Esophagus muscularis mucosa (tissue), 4 donors: ENCODE data around the gene PHLDA3. TPM values are rescaled to one million over a fixed set of nuclear protein-coding genes. Genes with fewer than 3 reads are reported as not detected.

ENCODE experiments used
- DNase-seq: peaks from one replicate; pipeline ENCODE4 v3.0.0-alpha.2; 2017; ENCODE audit errors: extremely low spot score
- H3K27ac ChIP-seq, 4 donors: fragments of 200-600 bp; sonication (generic); replicated peaks in 1 of 4; 1 replicate in 3 of 4; 2 replicates in 1 of 4; pipeline ENCODE4 v1.5.1; 2016 to 2019; ENCODE audit warnings: mild to moderate bottlenecking in 1 of 4
- H3K27me3 ChIP-seq, 4 donors: fragments of 200-600 bp; sonication (generic); one replicate each; pipeline versions ENCODE4 v1.5.1 to v1.6.0; 2016 to 2019
- H3K36me3 ChIP-seq, 4 donors: fragments of 200-600 bp; sonication (generic); one replicate each; pipeline ENCODE4 v1.5.1; 2016 to 2019
- H3K4me1 ChIP-seq, 4 donors: fragments of 200-600 bp; sonication (generic); one replicate each; pipeline ENCODE4 v1.5.1; 2016 to 2019
- H3K4me3 ChIP-seq, 4 donors: fragments of 200-600 bp; sonication (generic); 1 replicate in 2 of 4; 2 replicates in 2 of 4; pipeline ENCODE4 v1.5.1; 2016 to 2019; ENCODE audit warnings: mild to moderate bottlenecking in 4 of 4, moderate library complexity in 1 of 4
- H3K9me3 ChIP-seq, 4 donors: fragments of 200-600 bp; sonication (generic); 1 replicate in 3 of 4; 2 replicates in 1 of 4; pipeline ENCODE4 v1.5.1; 2016 to 2019
- CTCF ChIP-seq, 3 experiments: fragments of 200-600 bp in 2 of 3; fragments of 450-650 bp in 1 of 3; sonication (generic) in 2 of 3; IDR thresholded peaks; one replicate each; pipeline ENCODE4 v1.5.1; 2017 to 2019; ENCODE audit warnings: antibody characterized with exemption in 3 of 3, mild to moderate bottlenecking in 2 of 3, moderate library complexity in 1 of 3
- EP300 ChIP-seq: sonication (generic); formaldehyde crosslinking; IDR thresholded peaks from one replicate; pipeline ENCODE4 v1.6.1; 2017; ENCODE audit warnings: antibody characterized with exemption
- POLR2A ChIP-seq: fragments of 450-650 bp; IDR thresholded peaks from one replicate; pipeline ENCODE4 v1.6.1; 2017; ENCODE audit warnings: antibody characterized with exemption, moderate library complexity, mild to moderate bottlenecking, low read depth
- POLR2AphosphoS5 ChIP-seq, 2 donors: sonication (generic); formaldehyde crosslinking; IDR thresholded peaks; one replicate each; pipeline ENCODE4 v1.6.1; 2017; ENCODE audit warnings: antibody characterized with exemption in 2 of 2
- WGBS: methylation state at CpG from one replicate; pipeline ENCODE4 v1.1.5; 2018; 5-methylcytosine and 5-hydroxymethylcytosine counted together
- intact Hi-C: fragments of 100-400 bp; cut with DNase I; formaldehyde crosslinking; loops from one replicate; pipeline ENCODE4 v1.15.1; 2023
- total RNA-seq, 4 donors: library from RNA; depleted of rRNA; stranded (reverse); fragments of >200 nt; gene quantifications; one replicate each; pipeline versions ENCODE4 v1.1.0 to v1.2.1, GENCODE V29; 2016

Gene PHLDA3
- total RNA-seq, 4 donors from 2014 or later = 63.5 to 158 (median 106) TPM

GRCh38 chr1:201515895-201516294 is 46.9 kb upstream of the PHLDA3 start:
- H3K9me3 ChIP-seq = no peaks in the 10 kb centered on the region
- H3K36me3 ChIP-seq = peaks cover 0 to 10% (median 2%) of the 10 kb centered on the region in 4 donors
- DNase-seq = no peak
- H3K4me3 ChIP-seq = no peak overlapping the region
- H3K27ac ChIP-seq = no peak overlapping the region
- intact Hi-C loops = no loop called here
- TF ChIP-seq EP300 (no peak), POLR2A (no peak), CTCF (IDR thresholded peaks at IDR 0.05) (no peak), POLR2AphosphoS5 (IDR thresholded peaks at IDR 0.05) (no peak)
- H3K27me3 ChIP-seq = no peaks in the 10 kb centered on the region
- 100% methylated on average over 1 of the region's 1 CpG for WGBS
- peaks cover 20 to 30% (median 23%) of the 10 kb centered on the region in 4 donors for H3K4me1 ChIP-seq

GRCh38 chr1:201515062-201515750 is 46.2 kb upstream of the PHLDA3 start:
- Histone ChIP-seq H3K27me3 (no peaks in the 10 kb centered on the region), H3K27ac (no peak overlapping the region), H3K36me3 (peaks cover 0 to 6% (median 1%) of the 10 kb centered on the region in 4 donors), H3K9me3 (no peaks in the 10 kb centered on the region), H3K4me1 (peaks cover 22 to 30% (median 23%) of the 10 kb centered on the region in 4 donors), H3K4me3 (no peak overlapping the region)
- TF ChIP-seq EP300 (no peak), POLR2AphosphoS5 (IDR thresholded peaks at IDR 0.05) (no peak), CTCF (IDR thresholded peaks at IDR 0.05) (no peak), POLR2A (no peak)
- intact Hi-C loops = no loop called here
- WGBS = 85% methylated on average over 9 of the region's 9 CpGs
- no peak for DNase-seq

- peaks cover 24 to 34% (median 26%) of the 10 kb centered on the region in 4 donors for H3K4me1 ChIP-seq
- intact Hi-C loops = no loop called here
- no peak overlapping the region for H3K4me3 ChIP-seq
- 94% methylated on average over 2 of the region's 2 CpGs for WGBS
- peaks cover 0 to 6% (median 0%) of the 10 kb centered on the region in 4 donors for H3K36me3 ChIP-seq
- no peak overlapping the region for H3K27ac ChIP-seq
- DNase-seq = no peak
- H3K9me3 ChIP-seq = no peaks in the 10 kb centered on the region
- no peak for TF ChIP-seq POLR2AphosphoS5 (IDR thresholded peaks at IDR 0.05)
- no peak for TF ChIP-seq EP300
- TF ChIP-seq CTCF (IDR thresholded peaks at IDR 0.05) = no peak
- no peak for TF ChIP-seq POLR2A
- no peaks in the 10 kb centered on the region for H3K27me3 ChIP-seq
Observed at GRCh38 chr1:201514466-201514865, 45.5 kb upstream of the PHLDA3 start.

- Histone ChIP-seq H3K36me3 (peaks cover 0 to 6% (median 0%) of the 10 kb centered on the region in 4 donors), H3K27me3 (no peaks in the 10 kb centered on the region), H3K4me1 (peaks cover 24 to 42% (median 34%) of the 10 kb centered on the region in 4 donors), H3K4me3 (no peak overlapping the region), H3K27ac (peak overlapping the region; percentile 54 to 99 (median 96)), H3K9me3 (no peaks in the 10 kb centered on the region)
- WGBS = 90% methylated on average over 6 of the region's 6 CpGs
- no peak for TF ChIP-seq POLR2A
- no peak for TF ChIP-seq POLR2AphosphoS5 (IDR thresholded peaks at IDR 0.05)
- TF ChIP-seq CTCF (IDR thresholded peaks at IDR 0.05) = no peak
- TF ChIP-seq EP300 = no peak
- intact Hi-C loops = loop anchor here (1.0 kb wide), 2 partner anchors 31 to 65 kb away; no protein-coding TSS in a partner anchor
- no peak for DNase-seq
Observed at GRCh38 chr1:201513498-201514243, 44.7 kb upstream of the PHLDA3 start.
